Dermis microvascular lymphatic vessel endothelial cell (primary cell): ENCODE data around the gene CDH23. TPM values are rescaled to one million over a fixed set of nuclear protein-coding genes. Genes with fewer than 3 reads are reported as not detected.

ENCODE experiments used
- DNase-seq, 2 donors: peaks; one replicate each; pipeline versions ENCODE4 v3.0.0 to v3.0.0-alpha.2; 2010; ENCODE audit warnings: low read depth in 2 of 2
- total RNA-seq: library from RNA; depleted of rRNA; stranded (reverse); fragments of >200 nt; gene quantifications from 2 replicates; pipeline ENCODE4 v1.2.1, GENCODE V29; 2014

CDH23 gene
- total RNA-seq, 1 donor from 2014 or later = under 0.01 TPM

DNA sequence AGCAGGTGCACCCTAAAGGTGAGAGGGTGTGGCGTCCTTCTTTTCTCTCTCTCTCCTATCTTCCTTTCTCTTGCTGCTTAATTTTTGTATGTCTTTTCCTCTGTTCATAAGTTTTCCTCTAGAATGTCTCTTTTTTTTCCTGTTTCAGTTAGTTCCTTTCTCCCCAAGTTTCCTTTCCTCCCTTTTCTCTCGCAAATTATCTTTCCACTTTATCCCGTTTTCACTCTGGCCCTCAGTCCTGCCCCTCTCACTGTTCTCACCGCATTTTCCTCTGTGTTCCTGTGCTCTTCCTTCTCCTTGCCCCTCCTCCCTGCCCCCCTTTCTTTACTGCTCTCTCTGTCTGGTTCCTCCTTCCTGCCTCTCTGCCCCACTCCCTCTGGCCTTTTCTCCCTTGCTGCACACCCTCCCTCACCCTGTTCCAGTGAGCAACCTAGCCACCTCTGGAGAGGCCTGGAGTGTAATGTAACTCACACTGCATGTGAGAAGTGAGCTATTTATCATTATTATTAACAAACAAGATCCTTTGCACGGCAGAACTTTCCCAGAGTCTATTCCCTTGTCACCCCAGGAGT is 164.4 kb downstream of the CDH23 start:
- DNase-seq = no peak

DNA sequence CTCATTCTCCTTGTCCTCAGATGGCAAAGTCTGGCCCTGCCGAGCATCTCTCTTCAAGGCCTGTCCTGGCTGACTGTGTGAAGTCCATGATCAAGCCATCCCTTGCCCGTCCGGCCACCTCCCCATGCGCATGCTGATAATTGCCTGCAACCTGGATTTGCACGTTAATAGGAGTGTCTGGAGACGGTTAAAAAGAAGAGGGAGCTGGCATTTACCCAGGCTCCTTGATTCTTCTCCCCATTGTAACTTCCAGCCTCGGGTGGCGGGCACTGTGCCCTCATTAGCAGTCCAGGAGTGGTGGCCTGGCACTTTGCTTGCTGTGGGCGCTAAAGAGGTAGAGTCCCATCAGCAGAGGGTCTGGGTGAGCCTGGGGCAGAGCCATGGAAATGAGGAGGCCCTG is 165.5 kb downstream of the CDH23 start:
- DNase-seq = no peak

- no peak for DNase-seq
Observed at GRCh38 chr10:71562904-71563303, 166.2 kb downstream of the CDH23 start.

DNA sequence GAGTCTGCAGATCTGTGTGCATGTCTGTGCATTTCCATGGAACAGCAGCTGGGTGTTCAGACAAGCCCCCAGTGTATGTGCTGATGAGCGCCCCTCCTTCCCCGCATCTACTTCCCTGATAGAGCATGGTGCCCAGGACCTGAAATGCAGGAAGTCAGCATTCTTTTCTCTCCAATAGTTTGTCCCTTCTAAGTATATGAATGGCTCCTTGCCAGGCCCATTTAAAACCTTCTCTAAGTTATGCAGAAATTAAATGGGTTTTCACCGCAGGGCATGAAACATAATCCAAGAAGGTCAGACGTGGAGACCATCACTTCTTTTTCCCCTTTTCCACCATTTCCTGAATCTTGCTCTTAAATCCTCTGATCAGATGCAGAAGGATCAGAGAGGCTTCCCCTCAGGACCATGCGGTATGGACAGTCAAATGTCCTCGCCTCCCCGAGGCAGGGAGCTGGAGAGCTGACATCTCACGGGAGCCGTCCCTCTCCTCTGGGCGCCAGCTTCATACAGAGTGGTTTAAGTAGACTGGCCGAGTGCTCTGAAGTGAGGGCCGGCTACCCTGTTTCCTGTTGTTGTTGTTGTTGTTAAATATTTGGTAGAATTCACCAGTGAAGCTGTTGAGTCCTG is 167.6 kb downstream of the CDH23 start:
- DNase-seq = no peak

- DNase-seq = no peak
Observed at GRCh38 chr10:71565284-71566000, 168.7 kb downstream of the CDH23 start.

DNA sequence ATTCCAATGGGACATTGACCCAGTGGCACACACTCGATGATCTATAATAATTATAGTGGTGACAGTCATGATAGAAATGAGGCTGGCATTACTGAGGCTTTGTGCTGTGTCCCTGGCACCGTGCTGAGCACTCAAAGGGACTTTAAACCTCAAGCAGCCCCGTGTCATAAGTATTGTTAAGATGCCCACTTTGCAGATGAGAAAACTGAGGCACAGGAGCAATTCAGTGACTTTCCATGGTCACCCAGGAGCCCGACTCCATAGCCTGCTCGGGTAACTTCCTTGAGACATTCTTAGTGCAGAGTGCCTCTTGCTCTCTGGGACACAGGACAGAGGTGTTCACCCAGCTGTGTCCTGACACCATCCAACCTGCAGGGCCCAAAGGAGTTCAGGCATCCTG is 170.3 kb downstream of the CDH23 start:
- no peak for DNase-seq

- DNase-seq = no peak
Observed at GRCh38 chr10:71568896-71569492, 172.3 kb downstream of the CDH23 start.

DNA sequence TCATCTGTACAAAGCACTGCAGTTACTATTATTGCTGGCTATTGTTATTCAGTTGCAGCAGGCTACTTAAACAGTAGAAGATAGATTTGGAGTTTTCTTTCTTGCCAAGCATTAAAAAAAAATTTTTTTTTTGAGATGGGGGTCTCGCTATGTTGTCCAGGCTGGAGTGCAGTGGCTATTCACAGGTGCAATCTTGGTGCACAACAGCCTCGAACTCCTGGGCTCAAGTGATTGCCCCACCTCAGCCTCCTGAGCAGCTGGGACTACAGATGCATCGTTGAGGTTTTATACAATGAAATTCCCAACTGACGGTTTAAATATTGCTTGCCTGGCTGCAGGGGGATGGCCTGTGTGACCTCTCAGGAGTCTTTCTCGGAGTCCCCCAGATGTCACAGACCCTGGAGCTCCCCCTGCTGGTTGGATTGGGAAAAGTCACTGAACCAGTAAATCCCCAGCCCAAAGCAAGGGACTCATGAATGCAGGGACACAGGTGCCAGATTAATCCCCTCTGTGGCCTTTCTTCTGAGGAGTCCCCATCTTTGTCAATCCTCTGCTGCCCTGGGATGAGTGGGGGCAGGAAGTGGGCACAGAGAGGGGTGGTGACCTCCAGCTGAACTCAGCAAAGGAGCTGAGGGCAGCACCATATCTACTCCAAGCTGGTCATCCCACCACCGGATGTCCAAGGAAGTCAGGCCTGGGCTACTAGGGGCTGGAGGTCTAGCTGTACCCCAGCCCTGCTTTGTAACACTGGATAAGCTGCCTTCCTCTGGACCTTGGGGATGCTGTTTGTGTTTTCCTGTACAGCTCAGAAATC is 173.3 kb downstream of the CDH23 start:
- peak; percentile 16 to 40 for DNase-seq

DNA sequence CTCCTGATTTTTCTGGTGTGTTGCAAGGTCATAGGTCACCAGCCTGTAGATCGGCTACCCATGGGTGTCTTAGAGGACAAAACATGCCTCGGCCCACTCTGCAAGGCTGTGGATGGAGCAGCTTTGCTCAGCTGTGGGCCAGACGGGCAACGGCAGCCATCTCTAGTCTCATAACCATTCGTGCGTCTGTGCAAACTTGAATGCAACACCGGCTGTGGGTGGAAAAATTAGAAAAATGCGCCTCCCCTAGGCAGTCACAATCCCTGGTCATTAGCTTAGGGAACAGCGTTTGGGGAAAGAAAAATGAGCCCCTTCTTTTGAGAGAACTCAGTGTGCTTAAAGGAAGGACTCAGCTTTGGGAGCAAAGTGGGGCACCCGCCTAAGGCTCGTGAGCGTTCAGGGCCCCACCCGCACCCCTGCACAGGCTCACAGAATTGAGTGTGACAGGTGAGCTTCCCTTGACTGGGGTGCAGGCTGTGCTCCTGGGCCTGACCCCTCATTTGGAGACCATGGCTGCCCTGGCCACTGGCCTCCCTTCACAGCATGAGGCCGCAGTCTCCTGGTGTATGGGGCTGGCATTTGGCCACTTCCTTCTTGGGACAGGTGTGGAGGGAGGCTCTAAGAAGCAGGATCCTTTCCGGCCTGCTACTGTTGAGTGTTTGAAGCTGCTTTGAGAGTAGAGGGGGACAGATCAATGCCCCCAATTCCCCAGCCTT is 174.9 kb downstream of the CDH23 start:
- DNase-seq = no peak

GRCh38 chr10:71572962-71573361 is 176.2 kb downstream of the CDH23 start:
- no peak for DNase-seq

GRCh38 chr10:71573562-71574518 is 177.1 kb downstream of the CDH23 start:
- DNase-seq = no peak

- no peak for DNase-seq
Observed at GRCh38 chr10:71575451-71575850, 178.7 kb downstream of the CDH23 start.

GRCh38 chr10:71575934-71576801 is 179.4 kb downstream of the CDH23 start:
- no peak for DNase-seq

DNA sequence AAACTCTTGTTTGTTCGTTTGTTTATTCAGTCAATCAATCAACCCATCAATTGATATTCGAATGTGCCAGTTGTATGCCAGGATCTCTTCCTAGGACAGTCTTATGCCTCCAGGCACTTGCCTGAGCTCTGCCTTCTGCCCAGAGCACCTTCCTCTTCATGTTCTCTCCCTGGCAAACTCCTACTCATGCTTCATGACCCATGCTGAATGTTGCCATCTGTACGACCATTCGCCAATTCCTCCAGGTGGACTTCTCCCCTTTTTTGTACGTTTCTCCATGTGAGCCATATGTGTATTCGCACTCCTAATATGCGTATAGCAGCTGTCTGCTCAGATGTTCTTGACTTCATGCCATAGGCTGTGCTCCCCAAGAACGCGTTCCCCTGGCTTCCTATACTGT is 180.1 kb downstream of the CDH23 start:
- no peak for DNase-seq

DNA sequence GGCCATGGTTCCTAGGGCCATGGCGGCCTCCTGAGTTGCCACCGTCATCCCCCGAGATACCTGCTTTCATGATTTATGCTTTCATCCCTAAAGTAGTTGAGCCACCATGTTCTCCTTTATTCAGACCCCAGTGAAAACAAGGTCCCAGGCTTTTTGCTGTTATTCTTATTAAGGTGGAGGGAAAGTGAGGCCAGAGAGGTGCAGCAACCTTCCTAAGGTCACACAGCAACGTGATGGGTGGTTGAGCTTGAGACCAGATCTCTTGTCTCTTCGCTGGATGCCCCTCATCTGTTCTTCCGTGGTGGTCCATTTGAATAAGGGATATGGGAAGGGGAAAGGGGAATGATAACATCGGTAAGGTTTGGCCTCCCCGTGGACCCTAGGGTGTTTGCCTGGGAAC is 180.6 kb downstream of the CDH23 start:
- no peak for DNase-seq

- DNase-seq = no peak
Observed at GRCh38 chr10:71578069-71578468, 181.3 kb downstream of the CDH23 start.

DNA sequence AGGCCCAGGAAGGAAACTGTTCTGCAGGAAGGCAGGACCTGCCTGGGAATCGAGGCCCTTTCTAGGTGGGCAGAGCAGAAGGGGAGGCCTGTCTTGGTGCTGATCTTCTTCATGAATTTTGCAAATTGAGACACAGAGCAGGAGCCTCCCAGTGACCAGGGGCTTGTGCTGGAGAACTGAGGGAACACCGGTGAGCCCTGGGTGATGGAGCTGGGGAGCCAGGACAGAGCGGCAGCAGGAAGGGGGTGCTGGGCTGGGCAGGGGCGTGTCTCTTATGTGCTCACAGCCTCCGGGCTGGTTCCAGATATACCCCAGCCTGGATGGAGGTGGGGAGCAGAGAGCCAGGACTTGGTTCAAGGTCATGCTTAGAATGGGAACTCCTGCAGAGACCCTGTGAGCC is 182.9 kb downstream of the CDH23 start:
- no peak for DNase-seq

GRCh38 chr10:71580415-71580814 is 183.7 kb downstream of the CDH23 start:
- DNase-seq = no peak

DNA sequence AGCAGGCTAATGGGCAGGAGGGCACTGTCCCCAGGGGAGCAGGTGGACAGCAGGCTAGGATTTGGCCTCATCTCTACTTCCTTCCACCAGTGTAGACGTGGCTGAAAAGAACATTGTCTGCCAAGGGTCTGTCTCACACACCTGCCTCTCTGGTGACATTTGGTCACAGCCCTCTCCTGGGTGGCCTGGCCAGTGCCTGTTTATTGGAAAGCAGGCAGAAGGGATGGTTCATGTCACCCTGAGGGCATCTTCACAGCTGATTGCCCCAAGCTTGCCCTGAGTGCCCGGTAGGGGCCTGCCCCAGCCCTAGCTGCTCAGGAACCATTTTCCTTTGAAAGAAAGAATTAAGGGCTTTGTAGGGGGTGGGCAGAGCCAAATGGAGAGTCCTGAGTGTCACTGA is 184.2 kb downstream of the CDH23 start:
- no peak for DNase-seq
